Stomach (tissue), 4 donors: ENCODE results near the gene CYCS.

Experiments
- EP300 ChIP-seq: sonication (generic); formaldehyde crosslinking; IDR thresholded peaks from one replicate; pipeline ENCODE4 v1.6.1; 2017; ENCODE audit warnings: antibody characterized with exemption
- POLR2A ChIP-seq, 4 donors: fragments of 450-650 bp; IDR thresholded peaks; one replicate each; pipeline ENCODE4 v1.6.1; 2016; ENCODE audit warnings: antibody characterized with exemption in 4 of 4, control low read depth in 2 of 4, mild to moderate bottlenecking in 1 of 4, moderate library complexity in 1 of 4
- POLR2AphosphoS5 ChIP-seq, 3 donors: sonication (generic); formaldehyde crosslinking; IDR thresholded peaks; one replicate each; pipeline ENCODE4 v1.6.1; 2016; ENCODE audit warnings: antibody characterized with exemption in 3 of 3
- TF ChIP-seq, protein P1 (sequence below), 7 experiments: fragments of 450-650 bp in 4 of 7; fragments of 200-600 bp in 3 of 7; sonication (generic) in 3 of 7; IDR thresholded peaks; one replicate each; pipeline ENCODE4 v1.5.1; 2016 to 2019; ENCODE audit warnings: antibody characterized with exemption in 7 of 7, control low read depth in 2 of 7, mild to moderate bottlenecking in 1 of 7

GRCh38 chr7:25118048-25118753, 6.9 kb downstream of the CYCS start:
- TF ChIP-seq, protein P1, sequence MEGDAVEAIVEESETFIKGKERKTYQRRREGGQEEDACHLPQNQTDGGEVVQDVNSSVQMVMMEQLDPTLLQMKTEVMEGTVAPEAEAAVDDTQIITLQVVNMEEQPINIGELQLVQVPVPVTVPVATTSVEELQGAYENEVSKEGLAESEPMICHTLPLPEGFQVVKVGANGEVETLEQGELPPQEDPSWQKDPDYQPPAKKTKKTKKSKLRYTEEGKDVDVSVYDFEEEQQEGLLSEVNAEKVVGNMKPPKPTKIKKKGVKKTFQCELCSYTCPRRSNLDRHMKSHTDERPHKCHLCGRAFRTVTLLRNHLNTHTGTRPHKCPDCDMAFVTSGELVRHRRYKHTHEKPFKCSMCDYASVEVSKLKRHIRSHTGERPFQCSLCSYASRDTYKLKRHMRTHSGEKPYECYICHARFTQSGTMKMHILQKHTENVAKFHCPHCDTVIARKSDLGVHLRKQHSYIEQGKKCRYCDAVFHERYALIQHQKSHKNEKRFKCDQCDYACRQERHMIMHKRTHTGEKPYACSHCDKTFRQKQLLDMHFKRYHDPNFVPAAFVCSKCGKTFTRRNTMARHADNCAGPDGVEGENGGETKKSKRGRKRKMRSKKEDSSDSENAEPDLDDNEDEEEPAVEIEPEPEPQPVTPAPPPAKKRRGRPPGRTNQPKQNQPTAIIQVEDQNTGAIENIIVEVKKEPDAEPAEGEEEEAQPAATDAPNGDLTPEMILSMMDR (IDR thresholded peaks at IDR 0.05) = no peak
- TF ChIP-seq EP300 = no peak
- no peak for TF ChIP-seq POLR2A (IDR thresholded peaks at IDR 0.05)
- TF ChIP-seq POLR2AphosphoS5 (IDR thresholded peaks at IDR 0.05) = no peak
